A549 treated with AZD9567 at 1 μM for 4 hours (cell line): ENCODE data around the gene LDHAL6B. TPM values are rescaled to one million over a fixed set of nuclear protein-coding genes. Genes with fewer than 3 reads are reported as not detected.

Experiments used
- total RNA-seq: library from RNA; stranded (reverse); fragments of 200-300 nt; extraction: Qiagen RNA extraction; gene quantifications from 5 replicates; pipeline ENCODE4 v1.2.3, GENCODE V29; 2022; ENCODE audit not compliant: insufficient read depth

Gene LDHAL6B
- total RNA-seq = 0.06 TPM in 1 of 5 replicates, not detected in the others

GRCh38 chr15:59206623-59207183, at the start of gene LDHAL6B:
Gene LDHAL6B, plus strand, starts transcription at chr15:59206843. Its CDS starts 98 bp downstream, at chr15:59206941.

Other genes with a start within 250 kb of the LDHAL6B start
- gene RNF111, start 219.2 kb upstream of the LDHAL6B start, total RNA-seq = 22.1 to 36.6 TPM (median 26.0 TPM) in 5 replicates
- 90.5 to 125 TPM (median 93.7 TPM) in 5 replicates for gene CCNB2, start 101.7 kb upstream of the LDHAL6B start, total RNA-seq
- 196 to 306 TPM (median 286 TPM) in 5 replicates for gene MYO1E, start 166.0 kb downstream of the LDHAL6B start, total RNA-seq
- 10.2 to 14.9 TPM (median 13.8 TPM) in 5 replicates for gene FAM81A, start 231.3 kb downstream of the LDHAL6B start, total RNA-seq